ENCODE results near the gene CIAPIN1.

DNA sequence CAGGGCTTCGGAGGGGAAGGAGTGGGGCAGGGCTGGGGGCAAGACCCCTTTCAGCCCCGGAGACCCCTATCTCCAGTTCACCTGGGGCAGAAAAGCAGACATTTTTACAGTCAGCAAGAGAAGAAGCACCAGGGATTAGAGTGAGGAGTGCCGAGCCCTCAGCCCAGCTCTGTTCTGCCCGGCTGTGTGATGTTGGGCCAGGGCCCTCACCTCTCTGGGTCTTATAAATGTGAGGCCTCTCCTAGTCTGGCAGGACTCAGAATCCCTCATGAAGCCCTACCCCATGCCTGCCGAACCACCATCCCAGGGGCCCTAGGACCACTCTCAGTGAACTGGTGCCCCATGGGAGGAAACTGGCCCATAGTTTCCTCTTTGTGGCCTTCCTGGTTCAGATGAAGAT is 62.1 kb downstream of the CIAPIN1 start:
- TF ChIP-seq, protein P1, sequence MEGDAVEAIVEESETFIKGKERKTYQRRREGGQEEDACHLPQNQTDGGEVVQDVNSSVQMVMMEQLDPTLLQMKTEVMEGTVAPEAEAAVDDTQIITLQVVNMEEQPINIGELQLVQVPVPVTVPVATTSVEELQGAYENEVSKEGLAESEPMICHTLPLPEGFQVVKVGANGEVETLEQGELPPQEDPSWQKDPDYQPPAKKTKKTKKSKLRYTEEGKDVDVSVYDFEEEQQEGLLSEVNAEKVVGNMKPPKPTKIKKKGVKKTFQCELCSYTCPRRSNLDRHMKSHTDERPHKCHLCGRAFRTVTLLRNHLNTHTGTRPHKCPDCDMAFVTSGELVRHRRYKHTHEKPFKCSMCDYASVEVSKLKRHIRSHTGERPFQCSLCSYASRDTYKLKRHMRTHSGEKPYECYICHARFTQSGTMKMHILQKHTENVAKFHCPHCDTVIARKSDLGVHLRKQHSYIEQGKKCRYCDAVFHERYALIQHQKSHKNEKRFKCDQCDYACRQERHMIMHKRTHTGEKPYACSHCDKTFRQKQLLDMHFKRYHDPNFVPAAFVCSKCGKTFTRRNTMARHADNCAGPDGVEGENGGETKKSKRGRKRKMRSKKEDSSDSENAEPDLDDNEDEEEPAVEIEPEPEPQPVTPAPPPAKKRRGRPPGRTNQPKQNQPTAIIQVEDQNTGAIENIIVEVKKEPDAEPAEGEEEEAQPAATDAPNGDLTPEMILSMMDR (conservative IDR thresholded peaks at IDR 0.05 in 1 of 2, IDR thresholded peaks at IDR 0.05 in 1 of 2; ENCODE audit: extremely low read depth in 1 of 2, insufficient read depth in 1 of 2, low read depth in 1 of 2, low read length in 2 of 2): no peak
- TF ChIP-seq EZH2 (IDR thresholded peaks at IDR 0.05; ENCODE audit: borderline replicate concordance, low read length): no peak

All from mammary epithelial cell (primary cell).